ENCODE measurements around the gene MAPK8.

DNA sequence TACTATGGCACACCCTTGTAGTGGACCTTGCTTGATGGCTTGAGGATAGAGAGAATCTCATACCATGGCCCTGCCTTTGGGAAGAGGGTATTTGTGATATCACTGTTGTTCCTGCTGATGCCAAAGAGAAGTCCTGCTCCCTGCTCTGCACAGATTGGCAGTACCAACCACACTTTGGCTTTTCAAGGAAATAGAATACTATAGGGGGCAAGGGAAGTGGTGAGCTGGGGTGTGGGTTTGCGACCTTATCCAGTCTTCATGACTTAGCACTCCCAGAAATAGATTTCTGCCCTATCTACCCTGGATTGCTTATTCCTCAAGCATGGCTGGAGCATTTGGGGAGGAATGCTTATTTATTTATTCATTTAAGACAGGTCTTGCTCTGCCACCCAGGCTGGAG, 6.8 kb upstream of the MAPK8 start:
- TF ChIP-seq, protein P1, sequence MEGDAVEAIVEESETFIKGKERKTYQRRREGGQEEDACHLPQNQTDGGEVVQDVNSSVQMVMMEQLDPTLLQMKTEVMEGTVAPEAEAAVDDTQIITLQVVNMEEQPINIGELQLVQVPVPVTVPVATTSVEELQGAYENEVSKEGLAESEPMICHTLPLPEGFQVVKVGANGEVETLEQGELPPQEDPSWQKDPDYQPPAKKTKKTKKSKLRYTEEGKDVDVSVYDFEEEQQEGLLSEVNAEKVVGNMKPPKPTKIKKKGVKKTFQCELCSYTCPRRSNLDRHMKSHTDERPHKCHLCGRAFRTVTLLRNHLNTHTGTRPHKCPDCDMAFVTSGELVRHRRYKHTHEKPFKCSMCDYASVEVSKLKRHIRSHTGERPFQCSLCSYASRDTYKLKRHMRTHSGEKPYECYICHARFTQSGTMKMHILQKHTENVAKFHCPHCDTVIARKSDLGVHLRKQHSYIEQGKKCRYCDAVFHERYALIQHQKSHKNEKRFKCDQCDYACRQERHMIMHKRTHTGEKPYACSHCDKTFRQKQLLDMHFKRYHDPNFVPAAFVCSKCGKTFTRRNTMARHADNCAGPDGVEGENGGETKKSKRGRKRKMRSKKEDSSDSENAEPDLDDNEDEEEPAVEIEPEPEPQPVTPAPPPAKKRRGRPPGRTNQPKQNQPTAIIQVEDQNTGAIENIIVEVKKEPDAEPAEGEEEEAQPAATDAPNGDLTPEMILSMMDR (IDR thresholded peaks at IDR 0.05; ENCODE audit: low read length): no peak
- TF ChIP-seq EZH2 (optimal IDR thresholded peaks at IDR 0.05; ENCODE audit: low read depth, low read length): no peak

All from MM.1S (cell line).